ENCODE results near the gene MAPK8IP3.
"Not testable (repeated sequence)": the region's sequence is repeated elsewhere in the genome, so short reads cannot be mapped to it uniquely, and the experiment has no call there.

MAPK8IP3 gene

GRCh38 chr16:1708768-1709180 is 2.8 kb downstream of the MAPK8IP3 start:
- DNase-seq (ENCODE audit: low read depth in 1 of 2, low spot score in 1 of 2), result no peak

- no peak for DNase-seq (ENCODE audit: low read depth in 1 of 2, low spot score in 1 of 2)
Observed at GRCh38 chr16:1709356-1709755, 3.4 kb downstream of the MAPK8IP3 start.

GRCh38 chr16:1710811-1711507 is 5.0 kb downstream of the MAPK8IP3 start:
- no peak for DNase-seq (ENCODE audit: low read depth in 1 of 2, low spot score in 1 of 2)

GRCh38 chr16:1712791-1713261 is 6.8 kb downstream of the MAPK8IP3 start:
- DNase-seq (ENCODE audit: low read depth in 1 of 2, low spot score in 1 of 2), result no peak

- DNase-seq (ENCODE audit: low read depth in 1 of 2, low spot score in 1 of 2), result no peak
Observed at GRCh38 chr16:1713331-1713730, 7.3 kb downstream of the MAPK8IP3 start.

GRCh38 chr16:1713933-1714332 is 7.9 kb downstream of the MAPK8IP3 start:
- DNase-seq (ENCODE audit: low read depth in 1 of 2, low spot score in 1 of 2), result no peak

- no peak for DNase-seq (ENCODE audit: low read depth in 1 of 2, low spot score in 1 of 2)
Observed at GRCh38 chr16:1715220-1715619, 9.2 kb downstream of the MAPK8IP3 start.

DNA sequence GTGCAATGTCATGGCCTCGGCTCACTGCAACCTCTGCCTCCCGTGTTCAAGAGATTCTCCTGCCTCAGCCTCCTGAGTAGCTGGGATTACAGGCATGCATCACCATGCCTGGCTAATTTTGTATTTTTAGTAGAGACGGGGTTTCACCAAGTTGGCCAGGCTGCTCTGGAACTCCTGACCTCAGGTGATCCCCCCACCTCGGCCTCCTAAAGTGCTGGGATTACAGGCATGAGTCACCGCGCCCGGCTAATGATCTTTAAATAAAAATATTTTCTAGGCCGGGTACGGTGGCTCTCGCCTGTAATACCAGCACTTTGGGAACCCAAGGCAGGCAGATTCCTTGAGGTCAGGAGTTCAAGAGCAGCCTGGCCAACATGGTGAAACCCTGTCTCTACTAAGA is 12.2 kb downstream of the MAPK8IP3 start:
- DNase-seq (ENCODE audit: low read depth in 1 of 2, low spot score in 1 of 2), result not testable (repeated sequence)

DNA sequence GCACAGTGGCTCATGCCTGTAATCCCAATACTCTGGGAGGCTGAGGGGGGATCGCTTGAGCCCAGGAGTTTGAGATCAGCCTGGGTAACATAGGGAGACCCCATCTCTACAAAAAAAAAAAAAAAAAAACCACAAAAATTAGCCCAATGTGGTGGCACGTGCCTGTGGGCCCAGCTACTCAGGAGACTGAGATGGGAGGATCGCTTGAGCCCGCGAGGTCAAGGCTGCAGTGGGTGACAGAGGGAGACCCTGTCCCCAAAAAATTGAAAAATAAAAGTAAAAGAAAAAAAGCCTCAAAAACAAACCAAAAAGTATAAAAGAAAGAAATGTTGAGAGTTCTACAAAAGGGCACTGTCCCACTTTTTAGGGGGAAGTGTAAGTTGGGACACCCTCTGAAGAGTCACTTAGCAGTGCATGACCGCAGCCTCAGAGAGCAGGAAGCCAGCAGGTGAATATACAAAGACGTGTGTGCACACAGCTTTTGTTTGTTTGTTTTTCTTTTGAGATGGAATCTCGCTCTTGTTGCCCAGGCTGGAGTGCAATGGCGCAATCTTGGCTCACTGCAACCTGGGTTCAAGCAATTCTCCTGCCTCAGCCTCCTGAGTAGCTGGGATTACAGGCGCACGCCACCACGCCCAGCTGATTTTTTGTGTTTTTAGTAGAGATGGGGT is 13.7 kb downstream of the MAPK8IP3 start:
- not testable (repeated sequence) for DNase-seq (ENCODE audit: low read depth in 1 of 2, low spot score in 1 of 2)

DNA sequence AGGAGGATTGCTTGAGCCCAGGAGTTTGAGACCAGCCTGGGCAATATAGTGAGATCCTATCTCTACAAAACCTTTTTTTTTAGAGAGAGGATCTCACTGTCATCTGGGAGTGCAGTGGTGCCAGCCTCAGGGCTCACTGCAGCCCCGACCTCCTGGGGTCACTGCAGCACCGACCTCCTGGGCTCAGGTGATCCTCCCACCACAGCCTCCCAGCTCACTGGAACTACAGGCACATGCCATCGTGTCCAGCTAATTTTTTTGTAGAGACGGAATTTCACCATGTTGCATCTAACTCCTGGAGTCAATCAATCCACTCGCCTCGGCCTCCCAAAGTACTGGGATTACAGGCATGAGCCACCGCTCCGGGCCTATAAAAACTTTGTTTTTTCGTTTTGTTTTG is 15.4 kb downstream of the MAPK8IP3 start:
- no peak for DNase-seq (ENCODE audit: low read depth in 1 of 2, low spot score in 1 of 2)

DNA sequence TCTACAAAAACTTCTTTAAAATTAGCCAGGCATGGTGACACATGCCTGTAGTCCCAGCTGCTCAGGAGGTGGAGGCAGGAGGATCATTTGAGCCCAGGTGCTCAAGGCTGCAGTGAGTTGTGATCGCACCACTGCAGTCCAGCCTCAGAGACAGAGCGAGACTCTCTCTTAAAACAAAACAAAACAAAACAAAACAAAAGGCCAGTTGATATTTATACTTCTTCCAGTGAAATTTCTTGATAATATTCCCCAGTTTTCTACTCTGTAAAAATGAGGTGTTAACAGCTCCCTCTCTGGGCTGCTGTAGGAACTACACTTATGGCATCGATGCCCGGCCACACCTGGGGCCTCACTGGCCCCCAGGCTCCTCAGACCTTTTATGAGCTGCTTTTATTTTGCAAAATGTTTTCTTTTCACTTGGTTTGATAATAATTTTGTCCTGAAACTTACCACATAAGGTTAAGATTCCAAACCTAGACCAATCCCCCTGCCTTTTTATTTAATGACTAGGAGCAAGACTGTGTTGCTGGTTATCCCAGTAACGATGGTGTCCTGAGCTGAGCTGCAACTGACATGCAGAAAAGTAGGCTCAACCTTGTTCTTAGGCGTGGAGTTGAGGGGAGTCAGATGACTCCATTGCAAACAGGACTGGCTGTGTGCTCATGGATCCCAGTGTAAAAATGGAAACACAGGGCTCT is 17.6 kb downstream of the MAPK8IP3 start:
- no peak for DNase-seq (ENCODE audit: low read depth in 1 of 2, low spot score in 1 of 2)

DNA sequence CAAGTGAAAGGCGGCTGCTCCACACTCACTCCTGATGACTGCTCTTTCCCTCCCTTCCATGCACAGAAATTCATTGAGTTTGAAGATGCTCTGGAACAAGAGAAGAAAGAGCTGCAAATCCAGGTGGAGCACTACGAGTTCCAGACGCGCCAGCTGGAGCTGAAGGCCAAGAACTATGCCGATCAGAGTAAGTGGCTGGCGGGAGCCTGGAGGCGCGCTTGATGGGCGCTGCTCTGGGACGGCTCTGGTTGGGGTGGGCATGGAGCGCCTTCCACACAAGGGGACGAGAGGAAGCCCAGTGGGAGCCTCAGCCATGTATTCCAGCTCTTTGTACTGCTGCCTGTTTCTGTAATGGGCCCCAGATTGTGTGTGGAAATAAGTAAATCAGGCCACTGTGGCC is 18.5 kb downstream of the MAPK8IP3 start:
- no peak for DNase-seq (ENCODE audit: low read depth in 1 of 2, low spot score in 1 of 2)

DNA sequence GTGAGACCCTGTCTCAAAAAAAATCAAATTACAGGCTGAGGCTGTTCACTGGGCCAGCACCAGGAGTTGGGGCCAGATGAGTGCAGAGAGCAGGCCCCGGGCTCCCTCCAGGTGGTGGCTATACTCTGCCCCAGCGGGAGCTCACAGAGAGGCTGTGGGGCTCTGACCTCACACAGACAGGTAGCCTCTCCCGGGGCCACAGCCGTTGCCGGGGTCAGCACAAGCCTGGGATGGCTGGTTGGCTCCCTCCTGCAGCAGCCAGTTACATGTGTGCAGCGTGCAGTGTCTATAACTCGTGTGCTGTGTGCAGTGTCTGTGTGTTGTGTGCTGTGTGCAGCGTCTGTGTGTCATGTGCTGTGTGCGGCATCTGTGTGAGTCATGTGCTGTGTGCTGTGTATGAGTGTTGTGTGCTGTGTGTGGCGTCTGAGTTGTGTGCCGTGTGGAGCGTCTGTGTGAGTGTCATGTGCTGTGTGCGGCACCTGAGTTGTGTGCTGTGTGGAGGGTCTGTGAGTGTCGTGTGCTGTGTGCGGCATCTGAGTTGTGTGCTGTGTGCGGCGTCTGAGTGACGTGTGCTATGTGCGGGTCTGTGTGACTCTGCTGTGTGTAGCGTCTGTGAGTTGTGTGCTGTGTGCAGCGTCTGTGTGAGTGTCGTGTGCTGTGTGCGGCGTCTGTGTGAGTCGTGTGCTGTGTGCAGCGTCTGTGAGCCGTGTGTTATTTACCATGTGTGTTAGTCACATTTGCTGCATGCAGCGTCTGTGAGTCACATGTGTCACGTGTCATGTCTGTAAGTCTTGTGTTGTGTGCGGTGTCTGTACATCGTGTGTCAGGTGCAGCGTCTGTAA is 20.9 kb downstream of the MAPK8IP3 start:
- DNase-seq (ENCODE audit: low read depth in 1 of 2, low spot score in 1 of 2), result no peak

- no peak for DNase-seq (ENCODE audit: low read depth in 1 of 2, low spot score in 1 of 2)
Observed at GRCh38 chr16:1727651-1728624, 21.9 kb downstream of the MAPK8IP3 start.

- DNase-seq (ENCODE audit: low read depth in 1 of 2, low spot score in 1 of 2), result no peak
Observed at GRCh38 chr16:1729026-1729425, 23.0 kb downstream of the MAPK8IP3 start.

GRCh38 chr16:1729445-1729844 is 23.4 kb downstream of the MAPK8IP3 start:
- DNase-seq (ENCODE audit: low read depth in 1 of 2, low spot score in 1 of 2), result no peak

DNA sequence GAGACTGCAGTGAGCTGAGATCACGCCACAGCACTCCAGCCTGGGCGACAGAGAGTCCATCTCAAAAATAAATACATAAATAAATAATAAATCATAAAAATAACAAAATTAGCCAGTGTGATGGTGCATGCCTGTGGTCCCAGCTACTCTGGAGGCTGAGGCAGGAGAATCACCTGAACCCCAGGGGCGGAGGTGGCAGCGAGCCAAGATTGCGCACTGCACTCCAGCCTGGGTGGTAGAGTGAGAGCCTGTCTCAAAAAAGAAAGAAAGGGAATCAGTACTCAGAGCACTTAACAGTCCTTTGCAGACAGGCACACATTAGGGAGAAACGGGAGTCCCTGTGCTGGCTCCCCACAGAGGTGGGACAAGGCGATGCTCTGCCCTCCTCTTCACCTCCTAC is 25.1 kb downstream of the MAPK8IP3 start:
- DNase-seq (ENCODE audit: low read depth in 1 of 2, low spot score in 1 of 2), result no peak

- no peak for DNase-seq (ENCODE audit: low read depth in 1 of 2, low spot score in 1 of 2)
Observed at GRCh38 chr16:1731603-1732002, 25.6 kb downstream of the MAPK8IP3 start.

- no peak for DNase-seq (ENCODE audit: low read depth in 1 of 2, low spot score in 1 of 2)
Observed at GRCh38 chr16:1732071-1732470, 26.1 kb downstream of the MAPK8IP3 start.

GRCh38 chr16:1732551-1732987 is 26.6 kb downstream of the MAPK8IP3 start:
- DNase-seq (ENCODE audit: low read depth in 1 of 2, low spot score in 1 of 2), result not testable (repeated sequence)
